SKM-1 (cell line): ENCODE results near the gene SPIRE1.
"Not testable (repeated sequence)": the region's sequence is repeated elsewhere in the genome, so short reads cannot be mapped to it uniquely, and the experiment has no call there.

Experiments used
- DNase-seq: peaks from one replicate; lab custom pipeline; 2025; ENCODE audit not compliant: unreplicated experiment; lab: John Stamatoyannopoulos, UW

Gene SPIRE1

GRCh38 chr18:12497296-12497695 lies 160.6 kb downstream of the SPIRE1 start:
- DNase-seq, result no peak

GRCh38 chr18:12492907-12493306 lies 165.0 kb downstream of the SPIRE1 start:
- no peak for DNase-seq

- no peak for DNase-seq
Measured at GRCh38 chr18:12491611-12492435, 166.1 kb downstream of the SPIRE1 start.

- no peak for DNase-seq
Measured at GRCh38 chr18:12485479-12486105, 172.3 kb downstream of the SPIRE1 start.

GRCh38 chr18:12481915-12482314 lies 176.0 kb downstream of the SPIRE1 start:
- DNase-seq, result not testable (repeated sequence)

- DNase-seq, result no peak
Measured at GRCh38 chr18:12479982-12480381, 177.9 kb downstream of the SPIRE1 start.

GRCh38 chr18:12479536-12479935 lies 178.4 kb downstream of the SPIRE1 start:
- DNase-seq, result no peak

GRCh38 chr18:12478269-12479047 lies 179.4 kb downstream of the SPIRE1 start:
- DNase-seq, result no peak

GRCh38 chr18:12477606-12478005 lies 180.3 kb downstream of the SPIRE1 start:
- DNase-seq, result no peak

GRCh38 chr18:12476955-12477354 lies 181.0 kb downstream of the SPIRE1 start:
- DNase-seq, result no peak

- no peak for DNase-seq
Measured at GRCh38 chr18:12474876-12475275, 183.0 kb downstream of the SPIRE1 start.

- no peak for DNase-seq
Measured at GRCh38 chr18:12474146-12474545, 183.8 kb downstream of the SPIRE1 start.

GRCh38 chr18:12470382-12471075 lies 187.4 kb downstream of the SPIRE1 start:
- no peak for DNase-seq

- DNase-seq, result no peak
Measured at GRCh38 chr18:12468445-12468844, 189.5 kb downstream of the SPIRE1 start.

GRCh38 chr18:12464731-12465130 lies 193.2 kb downstream of the SPIRE1 start:
- no peak for DNase-seq

- no peak for DNase-seq
Measured at GRCh38 chr18:12463191-12463590, 194.7 kb downstream of the SPIRE1 start.

GRCh38 chr18:12462242-12462641 lies 195.7 kb downstream of the SPIRE1 start:
- DNase-seq, result no peak

- no peak for DNase-seq
Measured at GRCh38 chr18:12461326-12461725, 196.6 kb downstream of the SPIRE1 start.

GRCh38 chr18:12460874-12461273 lies 197.0 kb downstream of the SPIRE1 start:
- DNase-seq, result no peak

- no peak for DNase-seq
Measured at GRCh38 chr18:12458771-12459170, 199.1 kb downstream of the SPIRE1 start.

- no peak for DNase-seq
Measured at GRCh38 chr18:12456441-12456840, 201.5 kb downstream of the SPIRE1 start.
